Osteoblast (primary cell): Measurements from ENCODE around the gene EML1. TPM values are rescaled to one million over a fixed set of nuclear protein-coding genes. Genes with fewer than 3 reads are reported as not detected.

Experiments used
- DNase-seq: peaks from one replicate; pipeline ENCODE4 v3.0.0; 2011; ENCODE audit warnings: low spot score, mixed read lengths; ENCODE audit not compliant: insufficient read length; ENCODE audit errors: missing footprints
- H2AFZ ChIP-seq: 2 replicates; pipeline ENCODE4 v1.6.0; 2011; ENCODE audit warnings: mild to moderate bottlenecking, low read length
- H3K27ac ChIP-seq: 2 replicates; pipeline ENCODE4 v1.5.1; 2011; ENCODE audit warnings: mild to moderate bottlenecking, low read depth, low read length, moderate library complexity
- H3K27me3 ChIP-seq: 2 replicates; pipeline ENCODE4 v1.6.0; 2012; ENCODE audit warnings: mild to moderate bottlenecking, control low read depth, inconsistent platforms, low read length, moderate library complexity; ENCODE audit not compliant: insufficient read depth
- H3K36me3 ChIP-seq: 2 replicates; pipeline ENCODE4 v1.5.1; 2011; ENCODE audit warnings: mild to moderate bottlenecking, low read length, control low read depth, moderate library complexity; ENCODE audit not compliant: insufficient read depth
- H3K4me1 ChIP-seq: 2 replicates; pipeline ENCODE4 v1.5.1; 2011; ENCODE audit warnings: mild to moderate bottlenecking, low read length, control low read depth, moderate library complexity; ENCODE audit not compliant: insufficient read depth
- H3K4me2 ChIP-seq: 2 replicates; pipeline ENCODE4 v1.6.0; 2011; ENCODE audit warnings: mild to moderate bottlenecking, low read length; ENCODE audit not compliant: insufficient read depth
- H3K4me3 ChIP-seq: fragments of 200-600 bp; sonication (generic); 3 replicates; pipeline ENCODE4 v1.5.1; 2012; ENCODE audit warnings: mild to moderate bottlenecking, low read length, inconsistent platforms; ENCODE audit not compliant: insufficient read depth
- H3K79me2 ChIP-seq: 2 replicates; pipeline ENCODE4 v1.6.0; 2012; ENCODE audit warnings: mild to moderate bottlenecking, low read length, control low read depth, inconsistent platforms; ENCODE audit not compliant: insufficient read depth
- H3K9me3 ChIP-seq: 2 replicates; pipeline ENCODE4 v1.5.1; 2011; ENCODE audit warnings: low read depth, low read length, control low read depth
- H4K20me1 ChIP-seq: 2 replicates; pipeline ENCODE4 v1.6.0; 2012; ENCODE audit warnings: mild to moderate bottlenecking, low read length, control low read depth; ENCODE audit not compliant: insufficient read depth
- total RNA-seq: library from RNA; depleted of rRNA; stranded (reverse); fragments of >200 nt; gene quantifications from 2 replicates; pipeline ENCODE4 v1.2.3, GENCODE V29; 2012
- TF ChIP-seq, protein P1 (sequence below): IDR thresholded peaks from 2 replicates; pipeline ENCODE4 v1.5.1; 2011; ENCODE audit warnings: mild to moderate bottlenecking, low read depth, low read length, moderate library complexity; ENCODE audit errors: extremely low read depth

Gene EML1
- total RNA-seq, 1 donor: 46.7 TPM

DNA sequence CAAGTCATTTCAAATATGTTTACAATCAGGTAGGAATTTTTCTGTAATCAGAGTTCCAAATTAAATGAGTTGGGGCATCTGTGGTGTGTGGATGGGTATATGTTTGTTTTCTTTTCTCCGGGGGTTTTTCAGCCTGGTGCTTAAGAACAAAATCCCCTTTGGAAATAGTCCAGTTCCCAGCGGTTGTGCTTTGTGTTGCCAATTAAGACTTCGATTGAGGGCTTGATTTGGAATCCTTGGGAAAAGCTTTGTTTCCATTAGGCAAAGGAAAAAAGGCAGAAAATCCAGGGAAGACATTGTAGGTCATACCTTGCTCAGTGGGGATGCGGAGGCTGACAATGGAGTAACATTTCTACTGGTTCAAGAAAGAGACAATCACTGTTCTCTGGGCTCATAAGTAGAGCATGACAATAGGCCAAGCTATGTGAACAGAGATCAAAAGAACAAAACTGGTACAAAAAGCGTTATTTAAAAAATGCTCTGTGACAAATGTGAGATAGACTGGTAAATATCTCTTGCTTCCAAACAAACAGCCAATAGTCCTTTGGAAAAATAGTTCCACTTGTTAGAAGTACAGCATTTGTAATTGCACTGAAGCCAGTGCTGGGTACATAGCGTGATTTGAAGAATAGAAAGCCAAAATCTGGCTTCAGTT lies 79.7 kb downstream of the EML1 start:
- peak; percentile 23 for DNase-seq
- Histone ChIP-seq H3K9me3 (no peaks in the 10 kb centered on the region), H2AFZ (no peak overlapping the region), H3K4me1 (no peaks in the 10 kb centered on the region), H3K27me3 (no peaks in the 10 kb centered on the region), H3K36me3 (no peaks in the 10 kb centered on the region), H3K4me2 (no peak overlapping the region), H3K27ac (no peak overlapping the region), H3K4me3 (no peak overlapping the region), H3K79me2 (peaks cover 6% of the 10 kb centered on the region), H4K20me1 (peaks cover 10% of the 10 kb centered on the region)
- TF ChIP-seq, protein P1, sequence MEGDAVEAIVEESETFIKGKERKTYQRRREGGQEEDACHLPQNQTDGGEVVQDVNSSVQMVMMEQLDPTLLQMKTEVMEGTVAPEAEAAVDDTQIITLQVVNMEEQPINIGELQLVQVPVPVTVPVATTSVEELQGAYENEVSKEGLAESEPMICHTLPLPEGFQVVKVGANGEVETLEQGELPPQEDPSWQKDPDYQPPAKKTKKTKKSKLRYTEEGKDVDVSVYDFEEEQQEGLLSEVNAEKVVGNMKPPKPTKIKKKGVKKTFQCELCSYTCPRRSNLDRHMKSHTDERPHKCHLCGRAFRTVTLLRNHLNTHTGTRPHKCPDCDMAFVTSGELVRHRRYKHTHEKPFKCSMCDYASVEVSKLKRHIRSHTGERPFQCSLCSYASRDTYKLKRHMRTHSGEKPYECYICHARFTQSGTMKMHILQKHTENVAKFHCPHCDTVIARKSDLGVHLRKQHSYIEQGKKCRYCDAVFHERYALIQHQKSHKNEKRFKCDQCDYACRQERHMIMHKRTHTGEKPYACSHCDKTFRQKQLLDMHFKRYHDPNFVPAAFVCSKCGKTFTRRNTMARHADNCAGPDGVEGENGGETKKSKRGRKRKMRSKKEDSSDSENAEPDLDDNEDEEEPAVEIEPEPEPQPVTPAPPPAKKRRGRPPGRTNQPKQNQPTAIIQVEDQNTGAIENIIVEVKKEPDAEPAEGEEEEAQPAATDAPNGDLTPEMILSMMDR: no peak

GRCh38 chr14:99873653-99874052 lies 80.4 kb downstream of the EML1 start:
- no peak overlapping the region for H2AFZ ChIP-seq
- H3K79me2 ChIP-seq: peaks cover 6% of the 10 kb centered on the region
- peaks cover 10% of the 10 kb centered on the region for H4K20me1 ChIP-seq
- no peaks in the 10 kb centered on the region for H3K9me3 ChIP-seq
- no peak overlapping the region for H3K4me3 ChIP-seq
- TF ChIP-seq, protein P1: no peak
- H3K4me2 ChIP-seq: no peak overlapping the region
- no peaks in the 10 kb centered on the region for H3K27me3 ChIP-seq
- no peak overlapping the region for H3K27ac ChIP-seq
- H3K36me3 ChIP-seq: no peaks in the 10 kb centered on the region
- peaks cover 2% of the 10 kb centered on the region for H3K4me1 ChIP-seq
- no peak for DNase-seq

DNA sequence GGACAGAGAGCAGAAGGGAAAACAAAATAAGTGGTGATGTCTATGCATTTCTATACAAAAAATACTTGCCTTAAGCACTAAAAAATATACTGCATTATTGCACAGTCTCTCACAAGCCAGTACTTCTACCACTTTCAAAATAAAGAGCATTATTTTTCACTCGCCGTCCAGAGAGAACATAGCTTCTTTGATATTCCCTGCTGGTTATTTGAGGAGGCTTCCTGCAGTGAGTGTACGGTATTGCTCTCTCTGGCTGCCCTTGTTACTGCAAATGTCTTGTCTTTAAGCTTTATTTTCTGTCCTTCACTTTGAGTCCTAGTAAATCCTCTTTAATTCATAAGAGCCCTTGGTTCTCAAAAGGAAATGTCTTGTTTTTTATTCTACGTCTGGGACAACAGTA lies 81.1 kb downstream of the EML1 start:
- no peak overlapping the region for H2AFZ ChIP-seq
- H3K4me3 ChIP-seq: no peak overlapping the region
- no peak overlapping the region for H3K4me2 ChIP-seq
- no peaks in the 10 kb centered on the region for H3K9me3 ChIP-seq
- TF ChIP-seq, protein P1: no peak
- H3K4me1 ChIP-seq: peaks cover 8% of the 10 kb centered on the region
- no peak overlapping the region for H3K27ac ChIP-seq
- H3K79me2 ChIP-seq: peaks cover 6% of the 10 kb centered on the region
- H4K20me1 ChIP-seq: peaks cover 10% of the 10 kb centered on the region
- no peaks in the 10 kb centered on the region for H3K36me3 ChIP-seq
- H3K27me3 ChIP-seq: no peaks in the 10 kb centered on the region
- DNase-seq: no peak

DNA sequence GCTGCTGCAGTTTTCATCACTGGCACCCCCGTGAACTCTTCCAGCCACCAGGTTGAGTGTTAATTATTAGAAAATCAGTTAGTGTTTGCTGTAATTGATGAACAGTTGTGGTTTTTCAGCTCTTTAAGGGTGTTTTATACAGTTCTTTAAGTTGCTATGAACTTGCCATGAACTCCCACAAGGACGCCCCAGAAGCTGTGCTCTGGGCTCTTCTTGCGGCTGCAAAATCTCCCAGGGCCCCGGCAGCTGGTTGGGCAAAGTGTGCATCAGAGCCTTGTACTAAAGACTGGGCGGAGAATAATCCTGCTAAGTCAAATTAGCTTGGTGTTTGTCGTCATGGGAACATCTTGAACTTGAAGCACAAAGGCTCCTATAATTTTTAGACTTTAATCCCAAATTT lies 82.2 kb downstream of the EML1 start:
- DNase-seq: no peak
- Histone ChIP-seq H3K4me1 (peaks cover 18% of the 10 kb centered on the region), H3K4me3 (no peak overlapping the region), H3K27me3 (no peaks in the 10 kb centered on the region), H3K36me3 (no peaks in the 10 kb centered on the region), H3K4me2 (no peak overlapping the region), H3K9me3 (no peaks in the 10 kb centered on the region), H4K20me1 (peaks cover 10% of the 10 kb centered on the region), H3K79me2 (peaks cover 6% of the 10 kb centered on the region), H3K27ac (no peak overlapping the region), H2AFZ (no peak overlapping the region)
- TF ChIP-seq, protein P1: no peak
